Ovary (tissue), 3 donors: ENCODE data around the gene PPP2R1B.

ENCODE experiments used
- CTCF ChIP-seq, 3 donors: fragments of 450-650 bp in 2 of 3; fragments of 200-600 bp in 1 of 3; IDR thresholded peaks; one replicate each; pipeline versions ENCODE4 v1.5.1 to v1.8.0; 2016 to 2022; ENCODE audit warnings: antibody characterized with exemption in 3 of 3, mild to moderate bottlenecking in 1 of 3
- EP300 ChIP-seq: sonication (generic); formaldehyde crosslinking; IDR thresholded peaks from one replicate; pipeline ENCODE4 v1.6.1; 2017; ENCODE audit warnings: antibody characterized with exemption
- donor health status: DM: no; HTN: no; CAD: no.

- no peak for TF ChIP-seq CTCF (IDR thresholded peaks at IDR 0.05)
- TF ChIP-seq EP300 = no peak
These were observed 11.9 kb upstream of the PPP2R1B start for GRCh38 chr11:111778047-111778558.
